Raji (cell line): Measurements from ENCODE around the gene VOPP1.

ENCODE experiments used
- POLR2A ChIP-seq: IDR thresholded peaks from 2 replicates; pipeline ENCODE4 v1.6.1; 2011; ENCODE audit warnings: low read depth, low read length, control low read depth; ENCODE audit not compliant: insufficient read depth

VOPP1 gene

GRCh38 chr7:55524558-55525310 lies 47.6 kb downstream of the VOPP1 start:
- TF ChIP-seq POLR2A: no peak

GRCh38 chr7:55523366-55523765 lies 48.9 kb downstream of the VOPP1 start:
- TF ChIP-seq POLR2A: no peak

- no peak for TF ChIP-seq POLR2A
Measured at GRCh38 chr7:55521917-55522902, 50.1 kb downstream of the VOPP1 start.

GRCh38 chr7:55521512-55521911 lies 50.8 kb downstream of the VOPP1 start:
- no peak for TF ChIP-seq POLR2A

GRCh38 chr7:55520426-55521140 lies 51.7 kb downstream of the VOPP1 start:
- TF ChIP-seq POLR2A: no peak

- no peak for TF ChIP-seq POLR2A
Measured at GRCh38 chr7:55518836-55519235, 53.5 kb downstream of the VOPP1 start.

- TF ChIP-seq POLR2A: no peak
Measured at GRCh38 chr7:55517936-55518689, 54.2 kb downstream of the VOPP1 start.

- no peak for TF ChIP-seq POLR2A
Measured at GRCh38 chr7:55517191-55517633, 55.1 kb downstream of the VOPP1 start.

- no peak for TF ChIP-seq POLR2A
Measured at GRCh38 chr7:55516409-55516808, 55.9 kb downstream of the VOPP1 start.

GRCh38 chr7:55515569-55516279 lies 56.6 kb downstream of the VOPP1 start:
- TF ChIP-seq POLR2A: no peak

GRCh38 chr7:55514546-55515265 lies 57.6 kb downstream of the VOPP1 start:
- TF ChIP-seq POLR2A: no peak

GRCh38 chr7:55513868-55514267 lies 58.4 kb downstream of the VOPP1 start:
- no peak for TF ChIP-seq POLR2A

- no peak for TF ChIP-seq POLR2A
Measured at GRCh38 chr7:55512635-55513191, 59.6 kb downstream of the VOPP1 start.
